ENCODE results near the gene LRRK1. TPM values are rescaled to one million over a fixed set of nuclear protein-coding genes. Genes with fewer than 3 reads are reported as not detected.

The LRRK1 gene
- total and polyA plus RNA-seq, 2 donors (not counting 1 experiment from before 2014, with no cell fraction given): 19.8 to 53.0 TPM

DNA sequence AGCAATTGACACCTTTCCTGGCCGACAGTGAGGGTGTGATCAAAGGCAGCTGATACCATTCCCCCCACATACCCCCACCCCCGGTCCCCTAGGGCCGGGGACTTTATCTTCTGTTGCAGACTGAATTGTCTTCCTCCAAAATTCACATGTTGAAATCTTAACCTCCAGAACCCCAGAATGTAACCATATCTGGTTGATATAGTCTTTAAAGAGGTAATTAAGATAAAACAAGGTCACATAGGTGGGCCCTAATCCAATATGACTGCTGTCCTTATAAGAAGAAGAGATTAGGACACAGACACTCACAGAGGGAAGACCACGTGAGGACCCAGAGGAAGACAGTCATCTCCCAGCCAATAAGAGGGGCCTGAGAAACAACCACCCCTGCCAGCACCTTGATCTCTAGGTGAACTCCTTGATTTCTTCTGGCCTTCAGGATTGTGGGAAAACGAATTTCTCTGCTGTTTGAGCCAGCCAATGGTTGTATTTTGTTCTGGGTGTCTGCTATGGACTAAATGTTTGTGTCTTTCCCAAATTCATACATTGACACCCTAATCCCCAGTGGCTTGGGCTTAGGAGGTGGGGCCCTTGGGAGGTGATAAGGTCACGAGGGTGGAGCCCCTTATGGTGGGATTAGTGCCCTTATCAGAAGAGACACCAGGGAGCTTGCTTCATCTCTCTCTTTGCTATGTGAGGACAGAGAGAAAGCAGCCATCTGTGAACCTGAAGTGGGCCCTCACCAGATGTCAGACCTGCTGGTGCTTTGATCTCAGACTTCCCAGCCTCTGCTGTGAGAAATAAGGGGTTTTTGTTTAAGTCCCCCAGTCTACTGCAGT, 188.7 kb downstream of the LRRK1 start:
- Mint-ChIP-seq H3K27me3 (no peaks in the 10 kb centered on the region), H3K4me3 (no peak overlapping the region), H3K4me1 (no peaks in the 10 kb centered on the region), H3K27ac (no peak overlapping the region), H3K9me3 (ENCODE audit: insufficient read depth) (no peaks in the 10 kb centered on the region)
- H3K4me2 ChIP-seq (replicated peaks; ENCODE audit: low read depth, low read length, poor library complexity, severe bottlenecking): no peak overlapping the region
- intact Hi-C loops (cut with micrococcal nuclease): no loop called here
- peaks cover 0 to 13% (median 0%) of the 10 kb centered on the region in 3 donors for H3K9me3 ChIP-seq (ENCODE audit: control extremely low read depth in 1 of 3, control insufficient read depth in 2 of 3, insufficient read depth in 1 of 3, low read length in 2 of 3)
- H3K27ac ChIP-seq (ENCODE audit: low read length in 2 of 2): no peak overlapping the region
- CTCF ChIA-PET: no interaction called here
- POLR2A ChIA-PET: no interaction called here
- ATAC-seq (ENCODE audit: low read depth) (no peak), DNase-seq (no peak)
- no peaks in the 10 kb centered on the region for H3K27me3 ChIP-seq (replicated peaks in 1 of 4; ENCODE audit: control extremely low read depth in 1 of 4, control insufficient read depth in 3 of 4, insufficient read depth in 4 of 4, low read length in 3 of 4)
- no CpG with 5 or more reads among the region's 6 CpGs for WGBS (ENCODE audit: insufficient coverage)
- no peak overlapping the region for H3K9ac ChIP-seq (ENCODE audit: low read length)
- no peak overlapping the region for H3K4me3 ChIP-seq (ENCODE audit: control extremely low read depth in 1 of 5, extremely low read depth in 1 of 5, insufficient read depth in 1 of 5, low read depth in 2 of 5, low read length in 4 of 5)
- H3K4me1 ChIP-seq (ENCODE audit: control insufficient read depth in 2 of 2, insufficient read depth in 2 of 2, low read length in 2 of 2): no peaks in the 10 kb centered on the region
- no peak for TF ChIP-seq EZH2 (IDR thresholded peaks at IDR 0.05; ENCODE audit: borderline replicate concordance, insufficient read depth, low read depth, low read length, poor library complexity, severe bottlenecking)
- TF ChIP-seq, protein P1, sequence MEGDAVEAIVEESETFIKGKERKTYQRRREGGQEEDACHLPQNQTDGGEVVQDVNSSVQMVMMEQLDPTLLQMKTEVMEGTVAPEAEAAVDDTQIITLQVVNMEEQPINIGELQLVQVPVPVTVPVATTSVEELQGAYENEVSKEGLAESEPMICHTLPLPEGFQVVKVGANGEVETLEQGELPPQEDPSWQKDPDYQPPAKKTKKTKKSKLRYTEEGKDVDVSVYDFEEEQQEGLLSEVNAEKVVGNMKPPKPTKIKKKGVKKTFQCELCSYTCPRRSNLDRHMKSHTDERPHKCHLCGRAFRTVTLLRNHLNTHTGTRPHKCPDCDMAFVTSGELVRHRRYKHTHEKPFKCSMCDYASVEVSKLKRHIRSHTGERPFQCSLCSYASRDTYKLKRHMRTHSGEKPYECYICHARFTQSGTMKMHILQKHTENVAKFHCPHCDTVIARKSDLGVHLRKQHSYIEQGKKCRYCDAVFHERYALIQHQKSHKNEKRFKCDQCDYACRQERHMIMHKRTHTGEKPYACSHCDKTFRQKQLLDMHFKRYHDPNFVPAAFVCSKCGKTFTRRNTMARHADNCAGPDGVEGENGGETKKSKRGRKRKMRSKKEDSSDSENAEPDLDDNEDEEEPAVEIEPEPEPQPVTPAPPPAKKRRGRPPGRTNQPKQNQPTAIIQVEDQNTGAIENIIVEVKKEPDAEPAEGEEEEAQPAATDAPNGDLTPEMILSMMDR (IDR thresholded peaks at IDR 0.05): no peak
- no peaks in the 10 kb centered on the region for H3K79me2 ChIP-seq (ENCODE audit: control insufficient read depth, insufficient read depth, low read length)
- H2AFZ ChIP-seq (ENCODE audit: insufficient read depth, low read depth, low read length, poor library complexity, severe bottlenecking): no peak overlapping the region
- H4K20me1 ChIP-seq (ENCODE audit: control insufficient read depth, insufficient read depth, low read length, poor library complexity, severe bottlenecking): no peaks in the 10 kb centered on the region
- H3K36me3 ChIP-seq (replicated peaks in 1 of 2; ENCODE audit: control extremely low read depth in 1 of 2, control insufficient read depth in 1 of 2, extremely low read depth in 1 of 2, insufficient read depth in 2 of 2, low read length in 1 of 2): no peaks in the 10 kb centered on the region

GRCh38 chr15:101108461-101108775, 189.3 kb downstream of the LRRK1 start:
- H3K4me2 ChIP-seq (replicated peaks; ENCODE audit: low read depth, low read length, poor library complexity, severe bottlenecking): no peak overlapping the region
- no peaks in the 10 kb centered on the region for H3K4me1 Mint-ChIP-seq
- H3K4me3 ChIP-seq (ENCODE audit: control extremely low read depth in 1 of 5, extremely low read depth in 1 of 5, insufficient read depth in 1 of 5, low read depth in 2 of 5, low read length in 4 of 5): no peak overlapping the region
- no peaks in the 10 kb centered on the region for H3K27me3 Mint-ChIP-seq
- H3K27ac Mint-ChIP-seq: no peak overlapping the region
- H3K9me3 ChIP-seq (ENCODE audit: control extremely low read depth in 1 of 3, control insufficient read depth in 2 of 3, insufficient read depth in 1 of 3, low read length in 2 of 3): peaks cover 0 to 13% (median 0%) of the 10 kb centered on the region in 3 donors
- no peak overlapping the region for H3K4me3 Mint-ChIP-seq
- H3K27ac ChIP-seq (ENCODE audit: low read length in 2 of 2): no peak overlapping the region
- POLR2A ChIA-PET: no interaction called here
- ATAC-seq (ENCODE audit: low read depth) (no peak), DNase-seq (no peak)
- 97% methylated on average over 4 of the region's 10 CpGs for WGBS (ENCODE audit: insufficient coverage)
- H3K79me2 ChIP-seq (ENCODE audit: control insufficient read depth, insufficient read depth, low read length): no peaks in the 10 kb centered on the region
- intact Hi-C loops (cut with micrococcal nuclease): no loop called here
- CTCF ChIA-PET: no interaction called here
- H2AFZ ChIP-seq (ENCODE audit: insufficient read depth, low read depth, low read length, poor library complexity, severe bottlenecking): no peak overlapping the region
- H3K9ac ChIP-seq (ENCODE audit: low read length): no peak overlapping the region
- no peaks in the 10 kb centered on the region for H4K20me1 ChIP-seq (ENCODE audit: control insufficient read depth, insufficient read depth, low read length, poor library complexity, severe bottlenecking)
- no peaks in the 10 kb centered on the region for H3K4me1 ChIP-seq (ENCODE audit: control insufficient read depth in 2 of 2, insufficient read depth in 2 of 2, low read length in 2 of 2)
- no peaks in the 10 kb centered on the region for H3K9me3 Mint-ChIP-seq (ENCODE audit: insufficient read depth)
- no peaks in the 10 kb centered on the region for H3K36me3 ChIP-seq (replicated peaks in 1 of 2; ENCODE audit: control extremely low read depth in 1 of 2, control insufficient read depth in 1 of 2, extremely low read depth in 1 of 2, insufficient read depth in 2 of 2, low read length in 1 of 2)
- no peaks in the 10 kb centered on the region for H3K27me3 ChIP-seq (replicated peaks in 1 of 4; ENCODE audit: control extremely low read depth in 1 of 4, control insufficient read depth in 3 of 4, insufficient read depth in 4 of 4, low read length in 3 of 4)
- TF ChIP-seq, protein P1 (IDR thresholded peaks at IDR 0.05): no peak
- TF ChIP-seq EZH2 (IDR thresholded peaks at IDR 0.05; ENCODE audit: borderline replicate concordance, insufficient read depth, low read depth, low read length, poor library complexity, severe bottlenecking): no peak
